LNCAP (cell line): ENCODE measurements around the gene S100A11.

Source experiments
- CTCF ChIP-seq: fragments of 450-650 bp; IDR thresholded peaks from 2 replicates; pipeline ENCODE4 v1.5.1; 2017; ENCODE audit warnings: mild to moderate bottlenecking

S100A11 gene

GRCh38 chr1:151997284-151997570 lies 39.6 kb downstream of the S100A11 start:
- no peak for TF ChIP-seq CTCF

DNA sequence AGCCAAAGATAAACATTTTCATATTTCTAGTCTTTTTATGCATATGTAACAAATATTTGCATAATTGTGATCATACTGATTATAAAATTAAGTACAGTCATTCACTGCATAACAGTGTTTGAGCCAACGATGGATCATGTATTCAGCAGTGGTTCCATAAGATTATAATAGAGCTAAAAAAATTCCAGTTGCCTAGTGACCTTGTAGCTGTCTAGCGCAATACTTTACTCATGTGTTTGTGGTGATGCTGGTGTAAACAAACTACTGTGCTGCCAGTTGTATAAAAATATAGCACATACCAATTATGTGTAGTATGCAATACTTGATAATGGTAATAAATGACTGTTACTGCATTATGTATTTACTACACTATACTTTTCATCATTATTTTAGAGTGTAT lies 41.0 kb downstream of the S100A11 start:
- no peak for TF ChIP-seq CTCF

DNA sequence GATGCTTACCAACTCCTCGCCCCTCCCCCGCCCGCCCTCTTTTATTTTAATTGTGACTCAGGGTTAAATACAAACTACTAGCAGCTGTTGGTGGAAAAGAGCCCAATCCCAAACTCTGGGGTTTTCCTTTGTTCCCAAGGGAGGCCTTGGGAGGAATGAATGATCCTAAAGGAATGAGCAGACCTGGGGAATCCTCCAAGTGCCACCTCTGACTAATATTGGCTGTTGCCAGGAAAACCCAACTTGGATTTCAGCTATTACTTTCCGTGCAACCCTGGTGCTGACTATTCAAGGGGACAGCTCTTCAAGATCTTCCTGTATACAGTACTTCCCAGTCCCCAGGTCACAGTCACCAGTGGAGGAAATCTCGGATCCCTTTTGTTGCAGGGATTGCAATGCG lies 41.8 kb downstream of the S100A11 start:
- no peak for TF ChIP-seq CTCF

DNA sequence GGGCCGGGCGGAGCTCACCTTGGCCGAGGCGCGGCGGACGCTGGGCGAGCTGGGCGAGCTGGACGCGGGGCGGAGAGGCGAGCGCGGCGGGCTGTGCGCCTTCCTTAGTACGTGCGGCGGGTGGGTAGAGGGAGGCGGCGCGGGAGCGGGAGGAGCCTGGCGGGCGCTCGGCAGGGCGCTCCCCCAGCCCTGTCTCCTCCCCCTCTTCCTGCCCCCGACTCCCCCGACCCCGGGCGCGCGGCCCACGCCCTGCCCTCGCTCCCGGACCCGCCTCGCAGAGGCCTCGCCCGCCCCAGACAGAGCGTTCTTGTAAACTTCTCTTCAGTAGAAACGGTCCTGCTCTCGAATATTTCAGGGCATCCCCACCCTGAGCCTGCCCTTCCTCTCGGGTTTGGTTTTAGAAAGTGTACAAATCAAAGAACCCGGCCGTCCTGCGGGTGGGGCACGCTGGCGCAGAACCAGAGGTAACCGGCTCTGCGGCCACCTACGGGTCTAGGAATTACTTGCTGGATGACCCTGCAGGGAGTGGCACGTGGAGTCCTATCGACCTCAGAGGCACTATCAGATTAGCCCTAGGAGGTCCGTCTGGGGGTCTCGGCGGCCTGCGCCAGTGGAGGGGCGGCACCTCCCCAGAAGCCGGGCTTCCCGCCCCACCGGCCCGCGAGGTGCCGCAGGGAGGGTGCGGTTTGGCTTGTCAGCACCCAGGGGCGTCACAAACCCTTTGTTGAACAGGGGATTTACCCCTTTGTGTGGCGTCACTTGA lies 42.9 kb downstream of the S100A11 start, which contains the start of gene S100A10:
S100A10 (minus strand) TSS at position 126 of the 763 bp plus-strand sequence. CDS start 7,629 bp downstream, outside the sequence.
- no peak for TF ChIP-seq CTCF

DNA sequence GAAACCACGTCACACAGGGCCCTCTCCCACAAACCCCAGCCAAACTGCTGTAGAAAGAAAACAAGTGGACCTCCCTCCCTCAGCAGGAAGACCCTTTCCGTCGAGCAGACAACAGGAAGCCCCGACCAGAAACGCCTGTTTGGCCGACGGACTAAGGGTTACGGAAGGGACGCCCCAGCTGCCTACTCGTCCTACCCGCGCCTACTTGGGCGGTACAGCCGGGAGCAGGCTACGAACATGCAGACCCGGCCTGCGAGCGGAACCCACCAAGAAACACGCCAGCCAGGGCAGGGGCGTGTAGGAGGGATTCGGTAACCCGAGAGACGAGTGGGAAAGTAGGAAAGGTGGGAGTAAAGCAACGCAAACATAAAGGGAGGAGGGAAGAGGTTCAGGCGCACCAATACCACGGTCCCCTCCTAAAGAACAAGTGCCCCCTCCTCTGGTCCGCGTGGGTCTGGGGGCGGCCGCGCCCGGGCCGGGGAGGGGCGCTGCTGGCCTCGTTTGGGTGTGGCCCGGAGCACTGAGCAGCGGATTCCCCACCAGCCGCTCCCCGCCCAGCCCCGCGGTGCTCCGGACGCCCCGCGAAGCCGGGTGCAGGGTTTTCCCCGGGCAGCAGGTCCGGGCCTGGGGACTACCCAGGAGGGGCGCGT lies 43.6 kb downstream of the S100A11 start:
- TF ChIP-seq CTCF = no peak

GRCh38 chr1:151992303-151993083 lies 44.3 kb downstream of the S100A11 start:
- TF ChIP-seq CTCF = no peak

DNA sequence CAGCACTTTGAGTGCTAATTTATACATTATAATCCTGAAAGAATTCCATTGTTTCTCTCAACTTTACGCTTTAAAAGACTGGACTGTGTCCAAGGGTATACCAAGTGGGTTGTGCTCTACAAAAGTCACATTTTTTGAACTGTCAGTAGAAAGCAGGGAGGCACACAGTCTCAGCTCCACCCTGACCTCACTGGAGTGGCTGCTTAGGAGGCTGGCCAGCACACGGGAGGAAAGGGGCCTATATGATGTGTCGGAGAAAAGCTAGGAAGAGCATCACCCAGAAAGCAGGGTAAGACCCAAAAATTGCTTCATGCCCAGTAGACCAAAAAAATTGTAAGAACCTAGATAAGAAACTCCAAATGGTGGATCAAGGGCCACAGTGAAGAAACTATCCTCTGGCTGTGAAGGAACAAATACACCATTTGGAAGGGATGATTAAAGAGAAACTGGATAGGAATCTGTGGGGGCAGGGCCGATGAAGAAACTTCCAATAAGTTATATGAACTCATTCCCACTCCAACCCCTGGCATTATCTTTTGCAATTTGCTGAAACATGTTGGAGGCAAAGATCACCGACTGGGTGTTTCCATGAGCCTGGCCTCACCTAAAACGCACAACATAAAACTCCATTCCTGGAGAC lies 45.0 kb downstream of the S100A11 start:
- no peak for TF ChIP-seq CTCF
